Measurements from ENCODE around the gene UCHL3. TPM values are rescaled to one million over a fixed set of nuclear protein-coding genes. Genes with fewer than 3 reads are reported as not detected.

Gene UCHL3
- total RNA-seq, result 57.9 TPM
- 48.8 TPM for polyA plus RNA-seq
- long read RNA-seq, donor 1, result 0 reads
- long read RNA-seq, donor 2, result 0 reads
- long read RNA-seq, donor 3, transcript UCHL3-205 (2 exons, 506 nt), result major isoform, 5 of 37 reads
- long read RNA-seq, donor 3, partial matches to known transcripts, result 0 of 37 reads
- long read RNA-seq, donor 3, other reads (novel, unspliced or antisense), result 31 of 37 reads
- long read RNA-seq, donor 4, partial matches to known transcripts, result 0 of 6 reads
- long read RNA-seq, donor 4, other reads (novel, unspliced or antisense), result 5 of 6 reads
- long read RNA-seq, donor 5, partial matches to known transcripts, result 0 of 38 reads
- long read RNA-seq, donor 5, other reads (novel, unspliced or antisense), result 35 of 38 reads
- long read RNA-seq, donor 6, partial matches to known transcripts, result 0 of 5 reads
- long read RNA-seq, donor 6, other reads (novel, unspliced or antisense), result 0 of 5 reads
- long read RNA-seq, donor 7, partial matches to known transcripts, result 0 of 37 reads
- long read RNA-seq, donor 7, other reads (novel, unspliced or antisense), result 34 of 37 reads
- long read RNA-seq, donor 8, partial matches to known transcripts, result 0 of 6 reads
- long read RNA-seq, donor 8, other reads (novel, unspliced or antisense), result 6 of 6 reads
- long read RNA-seq, donor 9, partial matches to known transcripts, result 0 of 17 reads
- long read RNA-seq, donor 9, other reads (novel, unspliced or antisense), result 16 of 17 reads
- long read RNA-seq, donor 10, partial matches to known transcripts, result 0 of 16 reads
- long read RNA-seq, donor 10, other reads (novel, unspliced or antisense), result 16 of 16 reads

DNA sequence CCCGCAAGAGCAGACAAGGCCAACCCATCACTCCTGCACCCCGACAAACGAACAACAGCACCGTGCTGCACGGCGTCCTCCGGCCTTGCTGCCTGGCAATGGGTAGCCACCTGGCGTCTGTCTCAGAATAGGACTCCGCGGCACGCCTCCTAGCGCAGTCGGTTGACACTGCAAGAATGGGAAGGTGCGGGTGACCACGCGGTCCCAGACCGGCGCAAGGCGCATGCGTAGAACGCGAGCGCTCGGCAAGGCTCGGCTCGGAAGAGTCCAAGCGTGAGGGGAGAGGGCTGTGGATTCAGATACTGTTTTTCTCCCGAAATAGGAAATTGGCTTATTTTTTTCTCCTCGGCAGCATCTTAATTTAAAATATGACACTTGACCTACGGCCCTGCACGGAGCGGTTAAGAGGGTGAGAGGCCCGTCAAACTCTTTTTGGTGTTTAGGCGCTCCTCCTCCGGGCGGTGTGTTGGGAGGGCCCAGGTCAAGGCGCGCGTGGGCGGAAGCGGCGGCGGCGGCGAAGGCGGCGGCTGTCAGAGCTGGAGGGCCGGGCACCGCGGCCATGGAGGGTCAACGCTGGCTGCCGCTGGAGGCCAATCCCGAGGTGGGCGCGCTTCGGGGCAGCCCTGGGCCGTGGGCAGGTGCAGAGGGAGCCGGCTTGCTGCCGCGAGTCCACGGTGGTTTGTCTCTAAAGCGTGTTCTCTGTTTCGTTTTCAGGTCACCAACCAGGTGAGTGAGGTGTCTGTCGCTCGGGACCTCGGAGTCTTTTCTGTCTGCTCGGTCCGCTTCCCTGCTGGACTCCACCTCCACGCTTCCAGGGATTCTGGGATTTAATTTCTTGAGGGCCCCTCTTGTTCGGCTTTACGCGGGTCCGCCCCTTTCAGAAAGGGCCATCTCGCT is at the start of gene UCHL3:
Gene UCHL3 (plus strand): TSS at position 530 of the 897 bp plus-strand sequence. CDS start 30 bp downstream, at position 560.
- Histone ChIP-seq H3K27me3 (ENCODE audit: control insufficient read depth in 2 of 2, insufficient read depth in 1 of 2, low read length in 1 of 2) (no peaks in the 10 kb centered on the region), H3K4me3 (ENCODE audit: low read length in 2 of 2) (peak within 1 kb of the TSS; percentile 79 to 92), H3K36me3 (ENCODE audit: control insufficient read depth in 2 of 2, insufficient read depth in 2 of 2, low read length in 1 of 2) (peaks cover 0 to 8% of the 10 kb centered on the region in 2 donors), H3K9me3 (ENCODE audit: control insufficient read depth in 2 of 2, insufficient read depth in 1 of 2, low read length in 1 of 2) (no peaks in the 10 kb centered on the region), H3K27ac (ENCODE audit: low read depth in 1 of 2, low read length in 1 of 2) (peak within 1 kb of the TSS; percentile 77 to 79), H3K4me1 (ENCODE audit: control insufficient read depth in 2 of 2, insufficient read depth in 2 of 2, low read length in 2 of 2) (peaks cover 5 to 16% of the 10 kb centered on the region in 2 donors)
- peak; percentile 93 to 99 (median 96) for DNase-seq (ENCODE audit: low read depth in 6 of 9, low spot score in 9 of 9)
- under 1% methylated on average over 74 of the region's 74 CpGs for WGBS

- Histone ChIP-seq H3K9me3 (ENCODE audit: control insufficient read depth in 2 of 2, insufficient read depth in 1 of 2, low read length in 1 of 2) (peaks cover 0 to 3% of the 10 kb centered on the region in 2 donors), H3K4me1 (ENCODE audit: control insufficient read depth in 2 of 2, insufficient read depth in 2 of 2, low read length in 2 of 2) (no peaks in the 10 kb centered on the region), H3K4me3 (ENCODE audit: low read length in 2 of 2) (no peak overlapping the region), H3K27me3 (ENCODE audit: control insufficient read depth in 2 of 2, insufficient read depth in 1 of 2, low read length in 1 of 2) (no peaks in the 10 kb centered on the region), H3K36me3 (ENCODE audit: control insufficient read depth in 2 of 2, insufficient read depth in 2 of 2, low read length in 1 of 2) (no peaks in the 10 kb centered on the region), H3K27ac (ENCODE audit: low read depth in 1 of 2, low read length in 1 of 2) (no peak overlapping the region)
- peak in 1 of 9 donors; percentile 12 for DNase-seq (ENCODE audit: low read depth in 6 of 9, low spot score in 9 of 9)
- 68% methylated on average over 3 of the region's 3 CpGs for WGBS
Observed at GRCh38 chr13:75505327-75505726, 44.3 kb upstream of the UCHL3 start.

GRCh38 chr13:75506018-75506417 is 43.6 kb upstream of the UCHL3 start:
- DNase-seq (ENCODE audit: low read depth in 6 of 9, low spot score in 9 of 9), result no peak
- Histone ChIP-seq H3K27me3 (ENCODE audit: control insufficient read depth in 2 of 2, insufficient read depth in 1 of 2, low read length in 1 of 2) (no peaks in the 10 kb centered on the region), H3K27ac (ENCODE audit: low read depth in 1 of 2, low read length in 1 of 2) (no peak overlapping the region), H3K36me3 (ENCODE audit: control insufficient read depth in 2 of 2, insufficient read depth in 2 of 2, low read length in 1 of 2) (no peaks in the 10 kb centered on the region), H3K4me3 (ENCODE audit: low read length in 2 of 2) (no peak overlapping the region), H3K9me3 (ENCODE audit: control insufficient read depth in 2 of 2, insufficient read depth in 1 of 2, low read length in 1 of 2) (peaks cover 0 to 3% of the 10 kb centered on the region in 2 donors), H3K4me1 (ENCODE audit: control insufficient read depth in 2 of 2, insufficient read depth in 2 of 2, low read length in 2 of 2) (no peaks in the 10 kb centered on the region)
- WGBS, result 92% methylated on average over 1 of the region's 1 CpG

DNA sequence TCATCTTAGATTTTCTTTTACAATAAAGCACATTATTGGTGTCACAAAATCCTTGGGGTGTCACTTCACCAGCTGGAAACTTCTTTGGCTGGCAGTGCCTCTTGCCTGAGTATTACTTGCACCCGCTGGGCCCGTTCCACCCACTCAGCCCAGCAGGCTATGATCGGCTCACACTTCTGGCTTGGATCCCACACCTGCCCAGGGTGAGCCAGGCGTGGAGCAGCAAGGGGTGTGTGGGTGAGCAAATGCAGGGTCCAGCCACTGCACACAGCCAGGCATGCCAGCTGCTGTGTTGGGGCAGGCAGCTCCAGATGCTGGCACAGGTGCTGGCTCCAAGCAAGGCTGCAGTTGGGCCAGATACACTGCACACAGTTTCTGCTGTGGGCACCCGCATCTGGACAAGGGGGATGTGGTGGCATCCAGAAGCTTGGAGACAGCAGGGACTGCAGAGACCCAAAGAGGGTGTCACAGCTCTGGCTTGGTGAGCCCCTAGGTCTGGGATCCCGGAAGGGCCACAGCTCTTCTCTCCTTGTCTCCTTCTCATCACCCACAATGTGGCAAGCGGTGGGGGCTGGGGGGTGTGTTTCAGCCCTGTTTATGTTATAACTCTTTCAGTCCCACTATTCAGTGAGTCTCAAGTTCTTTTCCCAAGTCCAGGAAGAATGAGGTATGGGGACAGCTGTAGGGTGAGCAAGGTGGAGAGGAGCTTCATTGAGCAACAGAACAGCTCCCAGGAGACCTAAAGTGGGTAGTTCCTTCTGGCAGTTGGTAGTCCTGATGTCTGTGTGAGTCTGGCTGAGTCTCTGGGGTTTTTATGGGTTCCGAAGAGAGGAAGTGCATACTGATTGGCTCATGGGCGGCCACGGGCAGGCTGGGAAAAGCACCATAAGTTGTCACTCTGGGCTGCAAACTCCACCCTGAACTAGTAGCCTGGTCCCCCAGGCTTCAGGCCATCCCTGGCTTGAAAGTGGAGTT is 42.3 kb upstream of the UCHL3 start:
- Histone ChIP-seq H3K4me1 (ENCODE audit: control insufficient read depth in 2 of 2, insufficient read depth in 2 of 2, low read length in 2 of 2) (no peaks in the 10 kb centered on the region), H3K4me3 (ENCODE audit: low read length in 2 of 2) (no peak overlapping the region), H3K9me3 (ENCODE audit: control insufficient read depth in 2 of 2, insufficient read depth in 1 of 2, low read length in 1 of 2) (peaks cover 0 to 3% of the 10 kb centered on the region in 2 donors), H3K27me3 (ENCODE audit: control insufficient read depth in 2 of 2, insufficient read depth in 1 of 2, low read length in 1 of 2) (no peaks in the 10 kb centered on the region), H3K27ac (ENCODE audit: low read depth in 1 of 2, low read length in 1 of 2) (no peak overlapping the region), H3K36me3 (ENCODE audit: control insufficient read depth in 2 of 2, insufficient read depth in 2 of 2, low read length in 1 of 2) (no peaks in the 10 kb centered on the region)
- DNase-seq (ENCODE audit: low read depth in 6 of 9, low spot score in 9 of 9), result no peak
- WGBS, result 96% methylated on average over 10 of the region's 10 CpGs

DNA sequence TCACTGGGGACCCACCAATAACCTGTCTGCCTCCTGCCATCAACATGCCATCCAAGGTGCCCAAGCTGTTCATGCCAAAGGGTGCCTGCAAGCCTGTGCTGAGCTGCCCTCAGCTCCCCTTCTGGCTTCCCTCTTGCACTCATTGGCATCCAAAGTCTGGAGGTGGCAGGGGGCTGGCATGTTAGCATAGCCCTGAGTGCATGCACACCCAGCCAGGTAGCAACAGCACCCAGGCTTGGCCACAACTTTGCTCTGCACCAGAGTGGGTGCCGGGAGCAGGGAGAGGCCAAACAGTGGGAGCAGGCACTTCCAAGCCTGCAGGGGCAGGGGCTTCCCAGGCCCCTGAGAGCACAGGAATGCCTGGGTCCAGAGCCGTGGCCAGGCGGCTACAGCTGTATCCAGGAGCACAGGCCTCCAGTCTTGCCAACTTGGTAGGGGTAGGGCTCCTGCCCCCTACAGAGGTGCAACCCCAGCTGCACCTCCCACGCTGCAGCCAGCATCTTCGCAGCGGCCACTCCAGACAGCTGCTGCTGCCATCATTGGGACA is 41.5 kb upstream of the UCHL3 start:
- no peaks in the 10 kb centered on the region for H3K4me1 ChIP-seq (ENCODE audit: control insufficient read depth in 2 of 2, insufficient read depth in 2 of 2, low read length in 2 of 2)
- no peaks in the 10 kb centered on the region for H3K36me3 ChIP-seq (ENCODE audit: control insufficient read depth in 2 of 2, insufficient read depth in 2 of 2, low read length in 1 of 2)
- DNase-seq (ENCODE audit: low read depth in 6 of 9, low spot score in 9 of 9), result no peak
- H3K27me3 ChIP-seq (ENCODE audit: control insufficient read depth in 2 of 2, insufficient read depth in 1 of 2, low read length in 1 of 2), result no peaks in the 10 kb centered on the region
- no peak overlapping the region for H3K27ac ChIP-seq (ENCODE audit: low read depth in 1 of 2, low read length in 1 of 2)
- H3K9me3 ChIP-seq (ENCODE audit: control insufficient read depth in 2 of 2, insufficient read depth in 1 of 2, low read length in 1 of 2), result peaks cover 0 to 3% of the 10 kb centered on the region in 2 donors
- WGBS, result 96% methylated on average over 6 of the region's 6 CpGs
- H3K4me3 ChIP-seq (ENCODE audit: low read length in 2 of 2), result no peak overlapping the region

- H3K36me3 ChIP-seq (ENCODE audit: control insufficient read depth in 2 of 2, insufficient read depth in 2 of 2, low read length in 1 of 2), result no peaks in the 10 kb centered on the region
- DNase-seq (ENCODE audit: low read depth in 6 of 9, low spot score in 9 of 9), result no peak
- 98% methylated on average over 3 of the region's 3 CpGs for WGBS
Observed at GRCh38 chr13:75511051-75511625, 38.5 kb upstream of the UCHL3 start.

DNA sequence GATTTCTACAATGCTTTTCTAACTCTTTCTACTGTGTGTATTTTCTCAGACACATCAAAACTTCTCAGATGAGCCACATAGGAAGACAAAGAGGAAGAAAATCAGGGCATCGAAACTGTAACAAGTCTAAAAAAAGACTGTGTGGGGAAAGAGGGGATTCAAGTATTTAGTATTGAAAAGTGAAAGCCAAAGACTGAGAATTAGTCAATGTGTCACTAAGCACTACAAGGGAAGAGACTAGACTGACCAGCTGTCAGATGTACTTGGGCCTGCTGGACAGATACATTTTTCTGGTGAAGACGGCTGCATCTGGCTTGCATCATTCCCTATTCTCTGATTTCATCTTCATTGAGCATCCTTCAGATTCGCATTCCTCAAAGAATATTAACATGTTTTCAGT is 37.3 kb upstream of the UCHL3 start:
- Histone ChIP-seq H3K4me3 (ENCODE audit: low read length in 2 of 2) (no peak overlapping the region), H3K36me3 (ENCODE audit: control insufficient read depth in 2 of 2, insufficient read depth in 2 of 2, low read length in 1 of 2) (no peaks in the 10 kb centered on the region), H3K27me3 (ENCODE audit: control insufficient read depth in 2 of 2, insufficient read depth in 1 of 2, low read length in 1 of 2) (no peaks in the 10 kb centered on the region), H3K27ac (ENCODE audit: low read depth in 1 of 2, low read length in 1 of 2) (no peak overlapping the region), H3K9me3 (ENCODE audit: control insufficient read depth in 2 of 2, insufficient read depth in 1 of 2, low read length in 1 of 2) (peaks cover 0 to under 1% of the 10 kb centered on the region in 2 donors), H3K4me1 (ENCODE audit: control insufficient read depth in 2 of 2, insufficient read depth in 2 of 2, low read length in 2 of 2) (no peaks in the 10 kb centered on the region)
- WGBS, result 71% methylated on average over 3 of the region's 3 CpGs
- DNase-seq (ENCODE audit: low read depth in 6 of 9, low spot score in 9 of 9), result peak in 1 of 9 donors; percentile 7

More at GRCh38 chr13:75511051-75511625, 38.5 kb upstream of the UCHL3 start:
- no peak overlapping the region for H3K4me3 ChIP-seq (ENCODE audit: low read length in 2 of 2)
- H3K9me3 ChIP-seq (ENCODE audit: control insufficient read depth in 2 of 2, insufficient read depth in 1 of 2, low read length in 1 of 2), result peaks cover 0 to 3% of the 10 kb centered on the region in 2 donors
- H3K27ac ChIP-seq (ENCODE audit: low read depth in 1 of 2, low read length in 1 of 2), result no peak overlapping the region
- no peaks in the 10 kb centered on the region for H3K27me3 ChIP-seq (ENCODE audit: control insufficient read depth in 2 of 2, insufficient read depth in 1 of 2, low read length in 1 of 2)
- no peaks in the 10 kb centered on the region for H3K4me1 ChIP-seq (ENCODE audit: control insufficient read depth in 2 of 2, insufficient read depth in 2 of 2, low read length in 2 of 2)
